Mesenchymal stem cell (in vitro differentiated cells and primary cell): ENCODE results near the gene EXOC4.

Source experiments
- DNase-seq: peaks from one replicate; pipeline ENCODE4 v3.0.0-alpha.2; 2013
- H2AFZ ChIP-seq: one replicate; pipeline ENCODE4 v1.6.1; 2013; ENCODE audit warnings: low read depth, mild to moderate bottlenecking, control low read depth, inconsistent platforms, low read length, moderate library complexity
- H2AK5ac ChIP-seq: 2 replicates; pipeline ENCODE4 v1.6.1; 2013; ENCODE audit warnings: low read length, moderate library complexity, mild to moderate bottlenecking, inconsistent platforms; ENCODE audit not compliant: severe bottlenecking
- H2BK120ac ChIP-seq: one replicate; pipeline ENCODE4 v1.6.1; 2013; ENCODE audit warnings: low read depth, mild to moderate bottlenecking, inconsistent platforms, low read length, moderate library complexity
- H2BK12ac ChIP-seq, 2 experiments: one replicate each; pipeline ENCODE4 v1.6.1; 2013; ENCODE audit warnings: inconsistent platforms in 2 of 2, low read length in 2 of 2, mild to moderate bottlenecking in 2 of 2, moderate library complexity in 2 of 2, control low read depth in 1 of 2
- H2BK15ac ChIP-seq: one replicate; pipeline ENCODE4 v1.6.1; 2013; ENCODE audit warnings: mild to moderate bottlenecking, low read depth, inconsistent platforms; ENCODE audit not compliant: poor library complexity, severe bottlenecking
- H2BK5ac ChIP-seq: 2 replicates; pipeline ENCODE4 v1.6.1; 2013; ENCODE audit warnings: low read depth, mild to moderate bottlenecking, low read length, control low read depth, inconsistent platforms; ENCODE audit not compliant: poor library complexity, severe bottlenecking
- H3K14ac ChIP-seq, 2 experiments: one replicate each; pipeline ENCODE4 v1.6.1; 2013; ENCODE audit warnings: inconsistent platforms in 2 of 2, low read length in 2 of 2, control low read depth in 1 of 2, mild to moderate bottlenecking in 1 of 2, moderate library complexity in 1 of 2
- H3K18ac ChIP-seq, 2 experiments: one replicate each; pipeline ENCODE4 v1.6.1; 2013; ENCODE audit warnings: inconsistent platforms in 2 of 2, low read length in 2 of 2, control low read depth in 1 of 2, low read depth in 1 of 2, mild to moderate bottlenecking in 1 of 2
- H3K23ac ChIP-seq, 2 experiments: one replicate each; pipeline ENCODE4 v1.6.1; 2013; ENCODE audit warnings: inconsistent platforms in 2 of 2, low read length in 2 of 2, mild to moderate bottlenecking in 2 of 2, moderate library complexity in 2 of 2, control low read depth in 1 of 2
- H3K27ac ChIP-seq: 2 replicates; pipeline ENCODE4 v1.5.1; 2013; ENCODE audit warnings: mild to moderate bottlenecking, moderate library complexity, low read length, control low read depth, inconsistent platforms; ENCODE audit not compliant: poor library complexity, severe bottlenecking
- H3K27me3 ChIP-seq, 2 experiments: 2 replicates each; pipeline versions ENCODE4 v1.6.1 to v1.7.0; 2013; ENCODE audit warnings: low read length in 2 of 2, mild to moderate bottlenecking in 2 of 2, moderate library complexity in 2 of 2, control low read depth in 1 of 2, inconsistent platforms in 1 of 2; ENCODE audit not compliant: control insufficient read depth in 1 of 2, insufficient read depth in 1 of 2
- H3K36me3 ChIP-seq, 2 experiments: 2 replicates each; pipeline versions ENCODE4 v1.6.1 to v1.7.0; 2013; ENCODE audit warnings: low read length in 2 of 2, control low read depth in 1 of 2, inconsistent platforms in 1 of 2, low read depth in 1 of 2, mild to moderate bottlenecking in 1 of 2; ENCODE audit not compliant: insufficient read depth in 2 of 2, control insufficient read depth in 1 of 2
- H3K4ac ChIP-seq, 2 experiments: one replicate each; pipeline ENCODE4 v1.6.1; 2013; ENCODE audit warnings: inconsistent platforms in 2 of 2, low read length in 2 of 2, mild to moderate bottlenecking in 2 of 2, moderate library complexity in 2 of 2, control low read depth in 1 of 2, low read depth in 1 of 2
- H3K4me1 ChIP-seq: 2 replicates; pipeline ENCODE4 v1.6.1; 2013; ENCODE audit warnings: low read depth, low read length, control low read depth; ENCODE audit not compliant: control insufficient read depth, insufficient read depth
- H3K4me2 ChIP-seq: 2 replicates; pipeline ENCODE4 v1.6.1; 2013; ENCODE audit warnings: low read length, mild to moderate bottlenecking, inconsistent platforms; ENCODE audit not compliant: poor library complexity, severe bottlenecking
- H3K4me3 ChIP-seq, 2 experiments: 2 replicates each; pipeline versions ENCODE4 v1.5.1 to v1.7.0; 2013; ENCODE audit warnings: low read length in 2 of 2, mild to moderate bottlenecking in 2 of 2, control low read depth in 1 of 2, low read depth in 1 of 2; ENCODE audit not compliant: insufficient read depth in 1 of 2
- H3K79me1 ChIP-seq: replicated peaks from 2 replicates; pipeline ENCODE4 v1.6.1; 2013; ENCODE audit warnings: mild to moderate bottlenecking, control low read depth, low read length, inconsistent platforms; ENCODE audit not compliant: poor library complexity, severe bottlenecking
- H3K9ac ChIP-seq: 2 replicates; pipeline ENCODE4 v1.7.0; 2013; ENCODE audit warnings: mild to moderate bottlenecking, low read length, moderate library complexity
- H3K9me3 ChIP-seq: 2 replicates; pipeline ENCODE4 v1.7.0; 2013; ENCODE audit warnings: mild to moderate bottlenecking, low read length; ENCODE audit not compliant: control insufficient read depth
- H4K8ac ChIP-seq: one replicate; pipeline ENCODE4 v1.6.1; 2013; ENCODE audit warnings: inconsistent platforms, mild to moderate bottlenecking, low read length, moderate library complexity
- H4K91ac ChIP-seq: one replicate; pipeline ENCODE4 v1.6.1; 2013; ENCODE audit warnings: mild to moderate bottlenecking, low read length, inconsistent platforms
- WGBS: methylation state at CpG from one replicate; pipeline ENCODE4 v1.1.7; 2013; ENCODE audit warnings: mixed read lengths; 5-methylcytosine and 5-hydroxymethylcytosine counted together

EXOC4 gene

GRCh38 chr7:133836666-133837065, 583.8 kb downstream of the EXOC4 start:
- no peaks in the 10 kb centered on the region for H3K36me3 ChIP-seq
- H3K9ac ChIP-seq = no peak overlapping the region
- H2BK15ac ChIP-seq = no peak overlapping the region
- no peak overlapping the region for H2BK5ac ChIP-seq
- no peak overlapping the region for H3K4me3 ChIP-seq
- H3K23ac ChIP-seq = no peak overlapping the region
- no peak overlapping the region for H3K4ac ChIP-seq
- H4K91ac ChIP-seq = no peak overlapping the region
- H3K27me3 ChIP-seq = no peaks in the 10 kb centered on the region
- no peak overlapping the region for H3K4me2 ChIP-seq
- no peak overlapping the region for H2BK120ac ChIP-seq
- no peak for DNase-seq
- no peak overlapping the region for H2AK5ac ChIP-seq
- H4K8ac ChIP-seq = no peak overlapping the region
- WGBS = no CpG with 5 or more reads among the region's 3 CpGs
- H3K9me3 ChIP-seq = no peaks in the 10 kb centered on the region
- peaks cover 2% of the 10 kb centered on the region for H3K79me1 ChIP-seq
- no peaks in the 10 kb centered on the region for H3K4me1 ChIP-seq
- no peak overlapping the region for H3K14ac ChIP-seq
- H2AFZ ChIP-seq = no peak overlapping the region
- no peak overlapping the region for H3K27ac ChIP-seq
- no peak overlapping the region for H2BK12ac ChIP-seq
- no peak overlapping the region for H3K18ac ChIP-seq

GRCh38 chr7:133837224-133837623, 584.3 kb downstream of the EXOC4 start:
- Histone ChIP-seq H3K18ac (no peak overlapping the region), H3K9me3 (no peaks in the 10 kb centered on the region), H2BK12ac (no peak overlapping the region), H3K4ac (no peak overlapping the region), H4K8ac (no peak overlapping the region), H3K36me3 (no peaks in the 10 kb centered on the region), H3K4me2 (no peak overlapping the region), H4K91ac (no peak overlapping the region), H2BK120ac (no peak overlapping the region), H3K4me1 (no peaks in the 10 kb centered on the region), H3K79me1 (peaks cover 2% of the 10 kb centered on the region), H3K9ac (no peak overlapping the region), H2AK5ac (no peak overlapping the region), H2AFZ (no peak overlapping the region), H3K4me3 (no peak overlapping the region), H3K14ac (no peak overlapping the region), H2BK5ac (no peak overlapping the region), H3K23ac (no peak overlapping the region), H3K27ac (no peak overlapping the region), H2BK15ac (no peak overlapping the region), H3K27me3 (no peaks in the 10 kb centered on the region)
- no peak for DNase-seq

DNA sequence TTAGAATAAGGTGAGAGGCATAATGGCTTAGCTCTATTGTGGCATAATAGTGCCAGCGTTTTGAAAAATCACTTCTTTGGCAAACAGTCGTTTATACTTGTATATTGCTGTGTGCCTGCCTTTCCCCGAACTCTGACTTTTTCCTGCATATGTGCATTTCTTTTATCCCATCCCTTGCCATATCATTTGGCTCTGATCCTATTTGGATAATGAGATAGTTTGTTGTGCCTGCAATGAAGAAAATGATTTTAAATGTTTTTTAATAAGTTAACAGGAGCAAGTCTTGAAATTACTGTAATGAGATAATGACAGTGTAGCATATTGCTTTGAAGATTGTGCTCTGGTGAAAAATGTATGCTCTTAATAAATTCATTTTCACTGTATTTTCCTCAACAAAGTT, 586.2 kb downstream of the EXOC4 start:
- Histone ChIP-seq H4K8ac (no peak overlapping the region), H2AFZ (no peak overlapping the region), H2AK5ac (no peak overlapping the region), H3K27ac (no peak overlapping the region), H3K4ac (no peak overlapping the region), H2BK120ac (no peak overlapping the region), H3K4me3 (no peak overlapping the region), H3K9me3 (no peaks in the 10 kb centered on the region), H3K79me1 (peaks cover 2% of the 10 kb centered on the region), H3K23ac (no peak overlapping the region), H2BK15ac (no peak overlapping the region), H3K4me1 (no peaks in the 10 kb centered on the region), H2BK12ac (no peak overlapping the region), H3K27me3 (no peaks in the 10 kb centered on the region), H3K4me2 (no peak overlapping the region), H3K14ac (no peak overlapping the region), H3K18ac (no peak overlapping the region), H4K91ac (no peak overlapping the region), H2BK5ac (no peak overlapping the region), H3K36me3 (no peaks in the 10 kb centered on the region), H3K9ac (no peak overlapping the region)
- no peak for DNase-seq
- 92% methylated on average over 2 of the region's 3 CpGs for WGBS

GRCh38 chr7:133843341-133843740, 590.5 kb downstream of the EXOC4 start:
- Histone ChIP-seq H3K4me3 (no peak overlapping the region), H3K27me3 (no peaks in the 10 kb centered on the region), H2BK15ac (no peak overlapping the region), H3K4me2 (no peak overlapping the region), H3K79me1 (peaks cover 4% of the 10 kb centered on the region), H2BK5ac (no peak overlapping the region), H3K9ac (no peak overlapping the region), H3K23ac (no peak overlapping the region), H4K91ac (no peak overlapping the region), H3K14ac (no peak overlapping the region), H3K36me3 (no peaks in the 10 kb centered on the region), H3K4me1 (no peaks in the 10 kb centered on the region), H2BK12ac (no peak overlapping the region), H3K9me3 (no peaks in the 10 kb centered on the region), H2AFZ (no peak overlapping the region), H3K27ac (no peak overlapping the region), H2AK5ac (no peak overlapping the region), H4K8ac (no peak overlapping the region), H2BK120ac (no peak overlapping the region), H3K18ac (no peak overlapping the region), H3K4ac (no peak overlapping the region)
- WGBS = 97% methylated on average over 2 of the region's 2 CpGs
- no peak for DNase-seq
